GM12874 (cell line): ENCODE measurements around the gene TGFBRAP1.

Source experiments
- CTCF ChIP-seq: IDR thresholded peaks from 2 replicates; pipeline ENCODE4 v1.5.1; 2011; ENCODE audit warnings: low read depth, mild to moderate bottlenecking, control low read depth, low read length, moderate library complexity; ENCODE audit not compliant: insufficient read depth

TGFBRAP1 gene

GRCh38 chr2:105365206-105365605 is 35.7 kb upstream of the TGFBRAP1 start:
- no peak for TF ChIP-seq CTCF

GRCh38 chr2:105364436-105365139 is 35.1 kb upstream of the TGFBRAP1 start:
- TF ChIP-seq CTCF = no peak

- no peak for TF ChIP-seq CTCF
Measured at GRCh38 chr2:105362862-105363591, 33.5 kb upstream of the TGFBRAP1 start.

GRCh38 chr2:105361102-105361889 is 31.8 kb upstream of the TGFBRAP1 start:
- no peak for TF ChIP-seq CTCF

GRCh38 chr2:105358593-105358992 is 29.1 kb upstream of the TGFBRAP1 start:
- no peak for TF ChIP-seq CTCF

GRCh38 chr2:105357122-105357521 is 27.6 kb upstream of the TGFBRAP1 start:
- no peak for TF ChIP-seq CTCF

- TF ChIP-seq CTCF = no peak
Measured at GRCh38 chr2:105344704-105345345, 15.3 kb upstream of the TGFBRAP1 start.
